GM08714 (cell line): ENCODE data around the gene UNC93A.
"Not testable (repeated sequence)": the region's sequence is repeated elsewhere in the genome, so short reads cannot be mapped to it uniquely, and the experiment has no call there.

Experiments used
- H3K4me3 ChIP-seq: fragments of 200-500 bp; sonication (Bioruptor generic); 2 replicates; pipeline ENCODE4 v1.5.1; 2014; ENCODE audit warnings: mild to moderate bottlenecking, low read length, inconsistent platforms
- ZNF274 ChIP-seq: IDR thresholded peaks from 2 replicates; pipeline ENCODE4 v1.6.1; 2012; ENCODE audit warnings: mild to moderate bottlenecking, low read depth, low read length

UNC93A gene

DNA sequence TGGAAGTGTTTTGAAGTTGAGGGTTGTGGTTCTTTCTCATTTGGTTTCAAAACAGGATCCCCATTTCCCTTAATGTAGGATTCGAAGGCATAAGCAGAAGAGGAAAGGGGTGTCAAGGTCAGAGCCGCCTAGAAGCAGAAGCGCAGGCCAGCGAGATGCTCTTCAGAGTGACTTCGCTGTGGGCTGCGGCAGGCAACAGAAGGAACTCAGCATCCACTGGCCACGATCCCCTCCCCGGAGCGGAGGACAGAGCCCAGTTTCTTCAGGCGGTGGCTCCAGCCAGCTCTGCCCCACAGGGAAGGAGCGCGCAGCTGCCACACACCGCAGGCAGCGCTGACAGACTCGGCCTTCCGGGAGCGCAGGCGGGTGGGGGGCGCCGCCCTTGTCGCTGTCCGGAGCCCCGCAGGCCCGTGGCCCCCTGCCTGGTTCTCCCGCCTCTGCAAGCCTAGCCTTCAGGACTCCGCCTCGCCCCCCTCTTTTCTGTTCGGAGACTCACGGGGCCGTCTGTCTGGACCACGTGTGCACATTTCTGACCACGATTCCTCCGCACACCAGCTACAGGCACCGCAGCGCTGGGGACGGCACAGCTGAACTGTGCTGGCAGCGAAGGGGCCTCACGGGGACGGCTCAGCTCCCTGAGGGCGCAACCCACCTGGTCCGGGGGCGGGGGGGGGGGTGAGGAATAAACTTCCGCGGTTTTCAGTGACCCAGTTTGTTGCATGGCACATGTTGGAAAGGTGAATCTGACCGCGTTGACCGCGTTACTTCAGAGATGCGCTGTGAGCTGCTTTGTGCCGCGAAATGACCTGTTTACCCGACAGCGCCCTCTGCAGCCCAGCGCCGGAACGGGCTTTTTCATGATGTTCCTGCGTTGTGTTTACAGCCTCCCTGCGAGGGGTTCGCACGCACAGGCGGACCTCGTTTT is 59.9 kb downstream of the UNC93A start:
- TF ChIP-seq ZNF274: no peak
- H3K4me3 ChIP-seq: peak overlapping the region; percentile 9; the same call in 1 of the 2 replicates

DNA sequence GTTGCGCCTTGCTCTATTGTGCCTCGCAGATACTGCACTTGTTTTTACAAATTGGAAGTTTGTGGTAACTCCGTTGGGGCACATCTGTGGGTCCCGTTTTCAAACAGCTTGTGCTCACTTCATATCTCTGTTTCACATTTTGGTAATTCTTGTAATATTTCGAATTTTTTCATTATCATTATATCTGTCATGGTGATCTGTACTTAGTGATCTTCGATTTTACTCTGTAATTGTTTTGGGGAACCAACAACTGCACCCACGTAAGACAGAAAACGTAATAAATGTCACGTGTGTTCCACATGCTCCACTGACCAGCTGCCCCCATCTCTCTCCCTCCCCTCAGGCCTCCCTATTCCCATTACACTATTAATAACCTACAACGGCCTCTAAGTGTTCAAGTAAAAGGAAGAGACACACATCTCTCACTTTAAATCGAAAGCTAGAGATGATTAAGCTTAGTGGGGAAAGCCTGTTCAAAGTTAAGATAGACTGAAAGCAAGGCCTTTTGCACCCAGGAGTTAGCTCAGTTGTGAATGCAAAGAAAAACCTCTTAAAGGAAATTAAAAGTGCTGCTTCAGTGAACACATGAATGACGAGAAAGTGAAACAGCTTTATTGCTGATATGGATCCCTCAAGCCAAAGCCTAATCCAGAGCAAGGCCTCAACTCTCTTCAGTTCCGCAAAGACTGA is 60.7 kb downstream of the UNC93A start:
- no peak for TF ChIP-seq ZNF274
- H3K4me3 ChIP-seq: no peak overlapping the region; the same call in 1 of the 2 replicates

DNA sequence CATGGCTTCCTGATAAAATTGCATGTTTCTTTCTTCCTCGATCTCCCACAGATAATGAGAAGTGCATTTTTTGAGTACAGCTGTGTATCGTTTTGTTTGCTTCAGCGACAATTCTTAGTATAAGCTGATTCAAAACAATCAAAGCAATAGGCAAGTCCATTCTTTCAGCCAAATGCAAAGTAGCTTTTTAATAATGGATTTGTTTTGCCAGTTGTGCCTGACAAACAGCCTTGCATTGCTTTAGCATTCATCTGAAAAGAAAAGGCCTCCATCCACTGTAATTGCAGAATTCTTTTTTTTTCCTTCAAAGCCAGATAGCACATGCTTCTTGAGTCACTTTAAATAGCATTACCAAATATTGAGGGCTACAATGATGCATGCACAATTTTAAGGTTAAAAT is 65.8 kb downstream of the UNC93A start:
- no peak for TF ChIP-seq ZNF274

DNA sequence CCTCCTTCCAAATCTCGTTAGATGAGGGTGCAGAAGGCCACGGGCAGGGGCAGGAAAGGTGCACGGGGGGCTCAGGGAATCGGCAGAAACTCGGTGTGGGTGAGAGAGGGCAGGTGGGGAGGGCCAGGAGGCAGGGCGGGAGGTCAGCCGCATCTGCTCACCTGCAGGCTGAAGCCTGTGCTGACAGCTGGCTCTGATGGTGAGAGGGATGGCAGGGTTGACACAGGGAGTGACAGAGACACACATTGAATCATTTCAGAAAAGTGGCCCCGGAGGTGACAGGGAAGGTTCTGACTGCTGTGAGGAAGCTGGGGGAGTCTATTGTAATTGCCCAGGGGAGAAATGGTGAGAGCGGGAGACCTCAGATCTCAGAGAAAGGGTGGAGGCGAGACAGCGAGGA is 67.3 kb downstream of the UNC93A start:
- not testable (repeated sequence) for H3K4me3 ChIP-seq

More for the DNA sequence above, 65.8 kb downstream of the UNC93A start:
- H3K4me3 ChIP-seq: no peak overlapping the region

DNA sequence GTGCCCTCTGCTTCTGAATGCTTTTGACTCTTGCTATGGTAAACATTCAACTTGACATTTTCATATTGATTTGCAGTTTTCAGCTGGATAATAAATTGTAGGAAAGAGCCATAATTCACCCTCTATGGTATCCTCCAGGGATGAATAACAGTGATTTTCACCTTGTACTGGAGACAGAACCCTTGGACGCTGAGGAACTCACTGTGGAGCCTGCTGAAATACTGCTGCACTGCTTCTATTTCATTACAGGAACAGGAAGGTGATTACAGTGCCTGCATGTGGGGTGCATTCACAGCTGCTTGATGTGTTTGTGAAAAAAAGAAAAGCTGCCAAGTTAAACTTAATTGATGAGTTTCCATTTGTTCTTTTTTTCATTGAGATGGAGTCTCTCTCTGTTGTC is 70.1 kb downstream of the UNC93A start:
- not testable (repeated sequence) for H3K4me3 ChIP-seq
